HCT116 (cell line): ENCODE measurements around the gene AGTPBP1.

ENCODE experiments used
- POLR2A ChIP-seq: IDR thresholded peaks from 2 replicates; pipeline ENCODE4 v1.7.0; 2011; ENCODE audit warnings: borderline replicate concordance; ENCODE audit not compliant: insufficient read depth, insufficient read length; ENCODE audit errors: extremely low read depth
- RAD21 ChIP-seq: IDR thresholded peaks from 2 replicates; pipeline ENCODE4 v1.6.1; 2012; ENCODE audit warnings: low read depth, mild to moderate bottlenecking
- SP1 ChIP-seq: IDR thresholded peaks from 2 replicates; pipeline ENCODE4 v1.6.1; 2012; ENCODE audit warnings: low read depth
- YY1 ChIP-seq: IDR thresholded peaks from 2 replicates; pipeline ENCODE4 v1.6.1; 2011; ENCODE audit warnings: low read length, low read depth, moderate library complexity, mild to moderate bottlenecking; ENCODE audit not compliant: insufficient replicate concordance; ENCODE audit errors: extremely low read depth
- TF ChIP-seq, protein P1 (sequence below): IDR thresholded peaks from 2 replicates; pipeline ENCODE4 v1.6.1; 2012; ENCODE audit warnings: low read depth
- TF ChIP-seq, protein P2 (sequence below), 3 experiments: fragments of 200-600 bp in 1 of 3; sonication (generic) in 1 of 3; IDR thresholded peaks in 2 of 3; conservative IDR thresholded peaks in 1 of 3; 2 replicates each; pipeline ENCODE4 v1.5.1; 2012 to 2017; ENCODE audit warnings: low read depth in 2 of 3, low read length in 2 of 3, antibody characterized with exemption in 1 of 3, borderline replicate concordance in 1 of 3, control low read depth in 1 of 3, mild to moderate bottlenecking in 1 of 3, mixed read lengths in 1 of 3, mixed run types in 1 of 3, moderate library complexity in 1 of 3; ENCODE audit not compliant: insufficient read depth in 1 of 3
- TF ChIP-seq, protein P3 (sequence below): IDR thresholded peaks from 2 replicates; pipeline ENCODE4 v1.6.1; 2011; ENCODE audit warnings: mild to moderate bottlenecking, low read length, moderate library complexity; ENCODE audit not compliant: insufficient replicate concordance; ENCODE audit errors: extremely low read depth

DNA sequence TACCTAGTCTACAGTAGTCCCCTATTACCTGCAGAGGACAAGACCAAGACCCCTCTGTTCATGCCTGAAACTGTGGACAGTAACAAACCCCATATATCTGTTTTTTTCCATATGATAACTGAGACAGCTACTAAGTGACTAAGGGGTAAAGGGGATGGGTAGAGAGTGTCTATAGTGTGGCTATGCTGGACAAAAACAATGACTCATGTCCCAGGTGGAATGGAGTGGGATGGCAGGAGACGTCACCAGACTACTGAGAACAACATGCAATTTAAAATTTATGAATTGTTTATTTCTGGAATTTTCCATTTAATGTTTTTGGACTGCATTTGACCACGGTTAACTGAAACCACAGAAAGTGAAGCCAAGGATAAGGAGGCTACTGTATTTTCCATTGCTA lies 171.8 kb downstream of the AGTPBP1 start:
- TF ChIP-seq, protein P1, sequence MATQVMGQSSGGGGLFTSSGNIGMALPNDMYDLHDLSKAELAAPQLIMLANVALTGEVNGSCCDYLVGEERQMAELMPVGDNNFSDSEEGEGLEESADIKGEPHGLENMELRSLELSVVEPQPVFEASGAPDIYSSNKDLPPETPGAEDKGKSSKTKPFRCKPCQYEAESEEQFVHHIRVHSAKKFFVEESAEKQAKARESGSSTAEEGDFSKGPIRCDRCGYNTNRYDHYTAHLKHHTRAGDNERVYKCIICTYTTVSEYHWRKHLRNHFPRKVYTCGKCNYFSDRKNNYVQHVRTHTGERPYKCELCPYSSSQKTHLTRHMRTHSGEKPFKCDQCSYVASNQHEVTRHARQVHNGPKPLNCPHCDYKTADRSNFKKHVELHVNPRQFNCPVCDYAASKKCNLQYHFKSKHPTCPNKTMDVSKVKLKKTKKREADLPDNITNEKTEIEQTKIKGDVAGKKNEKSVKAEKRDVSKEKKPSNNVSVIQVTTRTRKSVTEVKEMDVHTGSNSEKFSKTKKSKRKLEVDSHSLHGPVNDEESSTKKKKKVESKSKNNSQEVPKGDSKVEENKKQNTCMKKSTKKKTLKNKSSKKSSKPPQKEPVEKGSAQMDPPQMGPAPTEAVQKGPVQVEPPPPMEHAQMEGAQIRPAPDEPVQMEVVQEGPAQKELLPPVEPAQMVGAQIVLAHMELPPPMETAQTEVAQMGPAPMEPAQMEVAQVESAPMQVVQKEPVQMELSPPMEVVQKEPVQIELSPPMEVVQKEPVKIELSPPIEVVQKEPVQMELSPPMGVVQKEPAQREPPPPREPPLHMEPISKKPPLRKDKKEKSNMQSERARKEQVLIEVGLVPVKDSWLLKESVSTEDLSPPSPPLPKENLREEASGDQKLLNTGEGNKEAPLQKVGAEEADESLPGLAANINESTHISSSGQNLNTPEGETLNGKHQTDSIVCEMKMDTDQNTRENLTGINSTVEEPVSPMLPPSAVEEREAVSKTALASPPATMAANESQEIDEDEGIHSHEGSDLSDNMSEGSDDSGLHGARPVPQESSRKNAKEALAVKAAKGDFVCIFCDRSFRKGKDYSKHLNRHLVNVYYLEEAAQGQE = no peak
- TF ChIP-seq YY1 (no peak), SP1 (no peak), RAD21 (no peak), POLR2A (no peak)
- TF ChIP-seq, protein P2, sequence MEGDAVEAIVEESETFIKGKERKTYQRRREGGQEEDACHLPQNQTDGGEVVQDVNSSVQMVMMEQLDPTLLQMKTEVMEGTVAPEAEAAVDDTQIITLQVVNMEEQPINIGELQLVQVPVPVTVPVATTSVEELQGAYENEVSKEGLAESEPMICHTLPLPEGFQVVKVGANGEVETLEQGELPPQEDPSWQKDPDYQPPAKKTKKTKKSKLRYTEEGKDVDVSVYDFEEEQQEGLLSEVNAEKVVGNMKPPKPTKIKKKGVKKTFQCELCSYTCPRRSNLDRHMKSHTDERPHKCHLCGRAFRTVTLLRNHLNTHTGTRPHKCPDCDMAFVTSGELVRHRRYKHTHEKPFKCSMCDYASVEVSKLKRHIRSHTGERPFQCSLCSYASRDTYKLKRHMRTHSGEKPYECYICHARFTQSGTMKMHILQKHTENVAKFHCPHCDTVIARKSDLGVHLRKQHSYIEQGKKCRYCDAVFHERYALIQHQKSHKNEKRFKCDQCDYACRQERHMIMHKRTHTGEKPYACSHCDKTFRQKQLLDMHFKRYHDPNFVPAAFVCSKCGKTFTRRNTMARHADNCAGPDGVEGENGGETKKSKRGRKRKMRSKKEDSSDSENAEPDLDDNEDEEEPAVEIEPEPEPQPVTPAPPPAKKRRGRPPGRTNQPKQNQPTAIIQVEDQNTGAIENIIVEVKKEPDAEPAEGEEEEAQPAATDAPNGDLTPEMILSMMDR (IDR thresholded peaks at IDR 0.05 in 2 of 3, conservative IDR thresholded peaks at IDR 0.05 in 1 of 3; ENCODE audit: borderline replicate concordance in 1 of 3, insufficient read depth in 1 of 3, low read depth in 2 of 3, low read length in 2 of 3) = no peak
- TF ChIP-seq, protein P3, sequence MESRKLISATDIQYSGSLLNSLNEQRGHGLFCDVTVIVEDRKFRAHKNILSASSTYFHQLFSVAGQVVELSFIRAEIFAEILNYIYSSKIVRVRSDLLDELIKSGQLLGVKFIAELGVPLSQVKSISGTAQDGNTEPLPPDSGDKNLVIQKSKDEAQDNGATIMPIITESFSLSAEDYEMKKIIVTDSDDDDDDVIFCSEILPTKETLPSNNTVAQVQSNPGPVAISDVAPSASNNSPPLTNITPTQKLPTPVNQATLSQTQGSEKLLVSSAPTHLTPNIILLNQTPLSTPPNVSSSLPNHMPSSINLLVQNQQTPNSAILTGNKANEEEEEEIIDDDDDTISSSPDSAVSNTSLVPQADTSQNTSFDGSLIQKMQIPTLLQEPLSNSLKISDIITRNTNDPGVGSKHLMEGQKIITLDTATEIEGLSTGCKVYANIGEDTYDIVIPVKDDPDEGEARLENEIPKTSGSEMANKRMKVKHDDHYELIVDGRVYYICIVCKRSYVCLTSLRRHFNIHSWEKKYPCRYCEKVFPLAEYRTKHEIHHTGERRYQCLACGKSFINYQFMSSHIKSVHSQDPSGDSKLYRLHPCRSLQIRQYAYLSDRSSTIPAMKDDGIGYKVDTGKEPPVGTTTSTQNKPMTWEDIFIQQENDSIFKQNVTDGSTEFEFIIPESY = no peak
